HG03575 (cell line): ENCODE data around the gene PSMC5.

Source experiments
- ATAC-seq: cut with Tn5 transposase; IDR thresholded peaks from one replicate; pipeline ENCODE4 v1.9.1; 2021; ENCODE audit not compliant: unreplicated experiment, insufficient number of reproducible peaks, low FRiP score; ENCODE audit errors: extremely low read depth

Gene PSMC5

DNA sequence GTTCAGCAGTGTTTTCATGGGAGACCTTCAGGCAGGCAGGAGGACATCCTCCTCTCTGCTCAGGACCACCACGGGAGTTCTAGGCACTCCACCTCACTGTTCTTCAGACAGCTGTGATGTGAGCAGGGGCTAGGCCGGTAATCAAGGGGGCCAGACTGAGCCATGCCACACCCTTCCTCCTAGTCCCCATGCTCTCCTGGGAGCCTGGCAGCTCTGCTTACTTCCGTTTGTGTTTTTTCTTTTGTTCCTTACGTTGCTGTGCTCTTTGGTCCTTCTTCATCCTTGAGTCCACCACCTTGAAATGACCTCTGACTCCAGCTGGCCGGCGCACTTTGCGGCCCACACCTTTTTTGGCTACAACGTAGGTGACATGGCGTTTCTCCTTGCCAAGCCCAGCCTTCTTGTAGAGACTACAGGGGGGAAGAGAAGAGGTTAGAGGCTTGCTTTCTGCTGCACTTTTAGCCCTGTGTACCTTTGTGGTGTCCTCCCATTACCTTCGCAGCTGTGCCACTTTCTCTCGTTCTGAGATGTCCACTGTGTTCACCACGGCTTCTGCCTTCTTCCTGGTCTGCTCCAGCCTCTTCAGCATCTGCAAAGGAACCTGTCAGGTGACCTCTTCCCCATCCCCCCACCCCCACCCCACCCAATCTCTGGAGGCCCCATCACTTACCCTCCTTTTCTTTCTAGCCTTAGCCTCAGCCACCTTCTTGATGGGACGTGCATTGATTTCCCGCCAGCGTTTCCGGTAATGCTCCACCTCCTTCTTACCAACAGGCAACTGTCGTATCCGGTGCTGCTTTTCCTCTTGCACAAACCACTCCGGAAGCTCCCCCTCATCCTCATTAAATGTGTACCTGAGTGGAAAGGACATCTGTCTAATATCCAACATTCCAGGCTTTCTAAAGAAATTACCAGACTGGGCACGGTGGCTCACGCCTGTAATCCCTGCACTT, 7.4 kb upstream of the PSMC5 start:
- ATAC-seq: no peak

DNA sequence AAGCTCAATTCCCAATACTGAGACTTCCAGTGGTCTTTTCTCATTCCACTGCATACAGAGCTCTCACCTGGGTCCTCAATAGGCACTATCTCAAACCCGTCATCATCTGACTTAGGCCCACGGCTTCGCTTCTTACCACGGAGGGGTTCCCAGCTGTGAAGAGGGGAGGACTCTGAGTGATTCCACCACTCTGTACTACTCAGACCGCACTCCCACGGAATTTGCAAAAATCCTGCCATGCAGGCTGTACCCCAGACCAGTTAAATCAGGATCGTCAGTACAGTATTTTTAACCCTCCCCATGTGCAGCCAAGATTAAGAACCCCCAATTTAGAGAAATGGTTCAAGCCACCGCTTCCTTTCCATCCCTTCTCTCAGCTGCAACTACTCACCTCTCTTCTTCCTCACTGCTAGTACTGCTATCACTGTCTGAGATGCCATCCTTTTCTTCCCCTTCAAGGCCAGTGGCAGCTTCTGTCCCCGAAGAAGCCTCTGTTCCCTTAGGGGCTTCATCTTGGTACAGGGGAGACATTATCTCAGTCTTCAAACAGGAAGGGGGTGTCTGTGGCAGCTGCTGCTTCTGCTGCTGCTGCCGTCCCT, 6.2 kb upstream of the PSMC5 start:
- no peak for ATAC-seq

DNA sequence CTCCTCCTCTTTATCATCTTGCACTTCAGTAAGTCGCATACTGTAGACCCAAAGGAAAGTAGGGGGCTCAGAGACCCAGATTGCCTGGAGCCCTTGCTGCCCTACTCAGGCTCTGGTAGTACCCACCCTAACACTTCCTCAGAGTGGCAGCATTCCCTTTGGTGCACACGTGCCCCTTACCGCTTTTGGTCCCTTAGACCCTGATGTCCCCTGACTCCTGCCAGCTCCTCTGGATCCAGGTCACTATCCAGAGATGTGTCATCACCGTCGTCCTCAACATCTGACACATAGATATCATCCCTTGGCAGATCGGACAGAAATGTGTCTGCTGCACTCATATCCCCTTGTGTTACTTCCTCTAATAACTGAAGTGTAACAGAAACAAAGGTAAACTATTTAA, 5.4 kb upstream of the PSMC5 start:
- ATAC-seq: no peak

DNA sequence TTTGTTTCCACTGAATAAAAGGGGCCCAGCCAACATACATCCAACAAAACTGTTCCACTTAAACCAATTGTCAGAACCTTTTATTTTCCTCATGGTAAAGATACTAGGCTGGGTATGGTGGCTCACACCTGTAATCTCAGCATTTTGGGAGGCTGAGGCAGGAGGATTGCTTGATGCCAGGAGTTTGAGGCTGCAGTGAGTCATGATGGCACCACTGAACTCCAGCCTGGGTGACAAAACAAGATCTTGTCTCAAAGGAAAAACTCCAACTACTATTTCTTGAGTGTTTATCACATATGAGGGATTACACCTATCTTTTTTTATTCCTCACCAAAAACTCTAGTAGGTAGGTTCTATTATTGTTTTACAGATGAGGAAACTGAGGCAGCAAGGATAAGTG, 4.7 kb upstream of the PSMC5 start:
- no peak for ATAC-seq

DNA sequence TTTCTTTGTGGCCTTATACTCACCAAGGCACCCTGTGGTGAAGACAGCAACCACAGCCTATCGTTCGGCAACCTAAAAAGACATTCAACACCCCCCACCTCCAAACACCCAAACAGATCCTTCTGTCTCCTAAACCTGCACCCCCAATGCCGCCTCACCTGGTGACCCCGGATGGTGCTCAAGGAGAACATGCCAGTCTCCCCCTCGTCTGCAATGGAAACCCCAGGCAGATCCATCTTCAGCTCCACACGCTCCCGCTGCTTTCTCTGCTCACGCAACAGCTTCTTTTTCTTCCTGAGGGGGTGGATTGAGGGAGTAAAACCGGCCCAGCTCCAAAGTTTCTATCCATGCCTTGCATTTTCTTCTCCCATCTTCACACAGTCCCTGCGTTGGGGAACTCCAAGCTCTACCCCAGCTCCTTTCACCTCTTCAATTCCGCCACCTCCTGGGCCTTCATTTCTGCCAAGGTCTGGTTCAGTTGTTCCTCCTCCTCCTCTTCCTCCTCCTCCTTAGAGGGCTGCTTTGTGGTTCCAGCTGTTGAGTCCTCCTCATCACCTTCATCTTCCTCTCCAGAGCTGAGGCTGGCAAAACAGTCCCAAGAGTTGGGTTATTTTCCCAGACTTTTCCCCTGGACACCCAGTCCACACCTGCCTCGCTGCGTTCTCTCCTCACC, 3.4 kb upstream of the PSMC5 start:
- ATAC-seq: no peak

DNA sequence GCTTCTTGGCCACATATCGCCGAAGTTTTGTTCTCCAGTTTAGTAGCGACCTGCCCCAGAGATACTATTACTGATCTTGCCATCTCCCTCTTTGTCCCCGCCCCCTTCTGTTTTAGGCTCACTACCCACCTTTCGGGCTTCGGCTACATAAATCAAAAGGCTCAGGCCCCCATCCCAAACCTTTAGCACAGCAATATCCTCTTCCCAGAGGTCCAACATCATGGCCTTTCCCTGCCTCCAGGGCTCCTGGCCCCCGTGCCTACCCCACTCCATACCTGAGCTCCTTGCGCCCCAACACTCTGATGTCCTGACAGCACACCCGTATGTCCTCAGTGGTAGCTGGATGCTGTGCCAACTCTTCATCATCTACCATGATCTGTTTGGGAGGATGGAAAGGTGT, 2.9 kb upstream of the PSMC5 start:
- ATAC-seq: no peak

DNA sequence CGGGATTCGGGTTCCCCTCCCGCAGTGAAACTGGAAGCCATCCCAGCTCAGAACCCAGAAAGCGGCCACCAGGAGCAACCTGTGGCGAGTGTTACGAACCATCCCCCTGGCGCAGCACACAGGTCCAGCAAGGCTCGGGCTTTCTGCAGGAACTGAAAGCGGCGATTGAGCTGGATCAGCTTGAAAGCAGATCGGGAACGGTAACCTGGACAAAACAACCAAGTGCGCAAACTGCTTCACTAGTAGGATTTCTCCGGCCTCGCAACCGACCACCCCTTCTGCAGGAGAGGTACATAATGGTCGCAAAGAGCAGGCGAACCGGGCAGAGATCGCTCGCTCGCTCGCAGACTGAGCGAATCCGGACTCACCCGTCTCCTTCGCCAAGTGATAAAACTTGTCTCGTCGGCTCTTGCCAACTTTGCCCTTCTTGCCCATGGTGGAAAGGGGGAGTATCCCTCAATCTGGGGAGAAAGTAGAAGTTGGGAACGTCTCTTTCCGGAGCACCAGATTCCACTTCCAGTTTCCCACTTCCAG, 696 bp upstream of the PSMC5 start:
- ATAC-seq: no peak

DNA sequence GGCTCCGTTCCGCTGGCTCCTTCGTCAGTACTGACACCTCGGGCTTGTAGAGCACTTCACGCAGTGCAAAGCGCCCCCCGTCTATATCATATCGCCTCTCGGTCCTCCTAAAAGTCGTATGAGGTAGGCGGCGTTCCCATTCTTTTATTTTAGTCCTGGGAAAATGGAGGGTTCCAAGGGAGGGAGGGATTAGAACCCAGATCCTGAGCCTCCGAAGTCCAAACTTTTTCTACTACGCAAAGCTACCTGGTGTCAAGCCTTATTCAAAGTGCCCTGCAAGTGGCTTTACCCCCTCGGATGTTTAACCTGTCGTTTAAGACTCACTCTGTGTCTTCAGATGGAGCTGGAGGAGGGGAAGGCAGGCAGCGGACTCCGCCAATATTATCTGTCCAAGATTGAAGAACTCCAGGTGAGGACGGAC, 580 bp downstream of the PSMC5 start:
- ATAC-seq: no peak

DNA sequence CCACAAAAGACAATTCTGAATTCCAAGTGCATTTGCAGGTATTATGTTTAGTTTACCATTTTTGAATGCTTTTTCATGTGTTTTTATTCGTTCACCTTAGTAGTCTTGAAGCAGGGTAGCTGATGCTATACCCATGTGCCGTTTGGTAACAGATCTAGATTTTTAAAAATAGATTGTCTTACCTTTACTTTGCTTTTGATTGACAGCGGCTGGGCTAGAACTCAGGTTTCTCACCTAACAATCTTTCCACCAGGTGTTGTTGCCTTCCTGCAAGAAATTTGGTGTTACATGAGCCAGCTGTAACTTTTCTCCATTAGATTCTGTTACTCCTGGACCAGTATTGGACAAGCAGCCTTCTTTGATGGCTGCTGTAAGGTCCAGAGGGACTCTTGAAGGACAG, 1.7 kb downstream of the PSMC5 start:
- no peak for ATAC-seq

DNA sequence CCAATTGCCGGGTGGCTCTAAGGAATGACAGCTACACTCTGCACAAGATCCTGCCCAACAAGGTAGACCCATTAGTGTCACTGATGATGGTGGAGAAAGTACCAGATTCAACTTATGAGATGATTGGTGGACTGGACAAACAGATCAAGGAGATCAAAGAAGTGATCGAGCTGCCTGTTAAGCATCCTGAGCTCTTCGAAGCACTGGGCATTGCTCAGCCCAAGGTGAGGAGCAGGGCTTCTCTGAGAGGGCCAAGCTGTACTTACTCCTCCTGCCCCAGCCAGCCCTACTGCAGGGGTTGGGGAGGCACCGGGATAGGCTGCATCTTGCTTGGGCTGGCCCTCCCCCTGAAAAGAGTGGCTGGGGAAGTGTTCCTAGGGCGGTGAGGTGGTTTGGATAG, 3.0 kb downstream of the PSMC5 start:
- no peak for ATAC-seq

DNA sequence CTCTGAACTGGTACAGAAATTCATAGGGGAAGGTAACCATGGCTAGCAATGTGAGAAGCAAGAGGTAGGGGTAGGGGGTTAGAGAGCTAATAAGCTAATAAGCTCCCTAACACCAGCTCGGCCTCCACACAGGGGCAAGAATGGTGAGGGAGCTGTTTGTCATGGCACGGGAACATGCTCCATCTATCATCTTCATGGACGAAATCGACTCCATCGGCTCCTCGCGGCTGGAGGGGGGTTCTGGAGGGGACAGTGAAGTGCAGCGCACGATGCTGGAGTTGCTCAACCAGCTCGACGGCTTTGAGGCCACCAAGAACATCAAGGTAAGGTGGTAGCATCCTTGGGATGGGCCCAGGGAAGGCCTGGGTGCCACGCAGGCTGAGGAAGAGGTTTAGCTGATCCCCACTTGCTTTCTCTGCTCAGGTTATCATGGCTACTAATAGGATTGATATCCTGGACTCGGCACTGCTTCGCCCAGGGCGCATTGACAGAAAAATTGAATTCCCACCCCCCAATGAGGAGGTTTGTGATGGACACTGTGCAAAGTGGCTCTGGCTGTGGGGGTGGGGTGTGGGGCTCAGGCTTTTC, 3.8 kb downstream of the PSMC5 start:
- ATAC-seq: no peak

DNA sequence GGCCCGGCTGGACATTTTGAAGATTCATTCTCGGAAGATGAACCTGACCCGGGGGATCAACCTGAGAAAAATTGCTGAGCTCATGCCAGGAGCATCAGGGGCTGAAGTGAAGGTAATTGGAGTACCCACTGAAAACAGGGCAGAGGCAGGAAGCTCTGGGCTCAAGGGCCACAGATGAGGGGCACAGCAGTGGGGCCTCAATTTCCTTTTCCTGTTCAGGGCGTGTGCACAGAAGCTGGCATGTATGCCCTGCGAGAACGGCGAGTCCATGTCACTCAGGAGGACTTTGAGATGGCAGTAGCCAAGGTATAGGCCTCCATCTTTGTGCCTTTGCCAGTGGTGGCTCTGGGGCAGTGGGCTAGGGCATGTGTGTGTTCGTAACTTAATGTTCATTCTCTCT, 4.3 kb downstream of the PSMC5 start:
- ATAC-seq: no peak

DNA sequence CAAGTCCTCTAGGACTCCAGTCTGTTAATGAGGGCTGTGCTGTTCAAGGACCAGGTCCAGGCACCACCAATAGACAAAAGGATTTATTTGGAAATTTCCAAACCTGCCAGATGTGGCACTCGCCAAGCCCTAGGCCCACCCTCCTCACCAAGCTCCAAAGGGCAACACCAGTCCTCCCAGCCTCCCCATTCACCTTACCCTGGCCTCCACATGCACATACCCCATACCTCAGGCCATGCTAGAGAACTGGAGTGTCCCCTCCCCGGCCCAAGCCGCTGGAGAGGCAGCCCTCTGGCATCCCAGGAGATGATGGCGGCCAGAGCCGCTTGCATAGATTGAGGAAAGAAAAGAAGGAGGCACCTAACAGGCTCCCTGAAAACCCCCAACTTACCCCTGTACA, 4.8 kb downstream of the PSMC5 start:
- ATAC-seq: no peak

DNA sequence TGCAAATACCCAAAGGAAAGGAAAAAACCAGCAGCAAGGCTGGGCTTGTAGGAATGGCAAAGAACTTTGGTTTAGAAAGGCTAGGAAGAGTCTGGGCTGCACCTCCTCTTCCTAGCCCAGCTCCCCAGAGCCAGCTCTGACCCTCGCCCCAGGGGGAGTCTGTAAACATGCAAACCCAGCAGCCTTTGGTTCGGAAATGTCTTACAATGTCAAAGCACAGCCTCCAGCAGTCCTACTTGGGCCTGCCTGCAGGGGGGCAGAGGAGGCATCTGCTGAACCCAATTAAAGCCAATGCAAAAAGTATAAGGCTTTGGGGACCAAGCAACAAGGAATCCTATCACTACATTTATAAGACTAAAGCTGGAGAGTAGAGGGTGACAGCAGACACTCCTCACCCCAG, 5.2 kb downstream of the PSMC5 start:
- ATAC-seq: no peak

DNA sequence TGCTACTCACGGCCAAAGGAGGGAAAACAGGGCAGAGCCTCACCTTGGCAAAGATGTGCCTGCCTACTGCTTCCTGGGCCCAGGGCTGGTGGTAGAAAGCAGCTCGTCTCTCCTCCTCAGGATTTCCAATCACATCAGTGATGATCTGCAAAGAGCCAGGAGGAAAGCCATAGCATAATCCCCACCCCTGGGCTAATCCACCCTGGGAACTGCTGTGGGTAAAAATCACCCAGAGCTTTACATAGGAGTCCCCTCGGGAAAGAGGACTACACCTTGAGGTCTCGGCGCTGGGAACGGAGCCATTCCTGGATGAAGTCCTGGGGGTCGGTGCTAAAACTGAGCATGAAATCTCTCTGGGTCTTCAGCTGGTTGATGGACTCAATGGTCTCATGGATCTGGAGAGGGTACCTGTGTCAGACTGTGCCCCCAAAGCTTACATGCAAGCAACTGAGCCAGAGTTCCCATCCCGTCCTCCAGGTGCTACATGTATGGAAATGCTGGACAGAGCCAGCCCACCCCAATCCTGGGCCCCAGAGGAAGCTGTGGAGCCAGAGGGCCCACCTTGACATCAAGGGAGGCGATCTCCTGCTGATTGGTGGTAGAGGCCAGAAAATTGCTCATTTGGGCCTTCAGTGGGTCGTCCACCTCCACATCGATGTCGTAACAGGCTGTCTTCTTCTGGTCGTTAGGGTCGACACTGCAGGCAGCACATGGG, 6.0 kb downstream of the PSMC5 start:
- no peak for ATAC-seq

DNA sequence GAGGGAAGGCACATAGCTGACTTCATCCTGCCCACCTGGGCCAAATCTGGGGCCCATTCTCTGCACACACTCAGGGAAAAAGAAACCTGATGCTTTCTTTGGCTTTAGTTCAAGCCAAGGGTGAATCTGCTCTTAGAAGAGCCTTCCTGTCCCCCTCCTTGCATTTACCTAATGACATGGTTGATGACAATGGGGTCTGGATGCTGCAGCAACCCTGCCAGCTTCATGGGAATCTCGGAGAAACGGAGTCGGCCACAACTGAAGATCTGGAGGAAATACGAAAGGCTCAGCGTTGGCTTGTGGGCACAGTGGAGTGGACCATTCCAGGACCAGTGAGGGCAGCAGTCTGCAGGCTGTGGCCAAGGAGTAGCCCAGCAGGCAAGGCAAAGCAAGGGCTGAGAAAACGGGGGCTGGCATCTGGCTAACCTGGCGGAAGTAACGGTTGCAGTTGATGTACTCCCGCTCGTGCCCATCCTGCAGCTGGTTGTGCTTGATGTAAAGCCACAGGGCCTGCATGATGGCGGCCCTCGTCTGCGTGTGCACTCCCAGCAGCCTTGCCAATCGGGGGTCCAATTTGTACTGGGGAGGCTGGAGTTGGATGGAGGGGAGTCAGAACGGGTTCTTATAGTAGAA, 6.6 kb downstream of the PSMC5 start:
- no peak for ATAC-seq

DNA sequence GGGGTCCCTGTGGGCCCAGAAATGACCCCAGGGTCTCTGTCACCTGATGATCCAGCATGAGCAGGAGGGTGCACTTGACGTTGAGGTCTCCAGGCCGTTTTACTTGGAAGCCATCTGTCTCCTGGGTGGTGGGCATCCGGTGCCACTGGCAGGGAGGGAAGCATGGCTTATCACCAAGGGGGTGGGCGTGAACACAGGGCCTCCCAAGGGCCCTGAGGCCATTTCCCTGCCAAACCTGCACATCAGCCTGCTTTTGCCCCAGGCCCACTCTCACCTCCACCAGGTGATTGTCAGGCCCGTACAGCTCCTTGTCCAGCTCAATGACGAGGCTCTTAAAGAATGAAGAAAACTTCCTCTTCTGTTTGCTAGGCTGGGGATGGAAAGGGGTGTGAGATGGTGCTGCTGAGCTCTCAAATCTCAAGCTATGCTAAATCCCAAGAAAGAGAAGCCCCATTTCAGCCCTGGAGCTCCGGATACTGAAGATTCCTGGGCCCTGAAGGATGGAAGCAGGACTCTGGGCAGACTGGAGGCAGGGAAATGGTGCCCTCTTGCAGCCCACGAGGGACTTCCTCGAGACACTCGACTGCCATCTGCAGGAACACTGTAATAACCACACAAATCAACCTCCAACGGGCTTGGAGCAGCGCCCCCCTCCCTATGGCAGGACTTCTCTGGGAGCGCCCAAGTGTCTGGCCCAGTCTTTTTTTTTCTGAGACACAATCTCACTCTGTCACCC, 7.4 kb downstream of the PSMC5 start:
- ATAC-seq: no peak

DNA sequence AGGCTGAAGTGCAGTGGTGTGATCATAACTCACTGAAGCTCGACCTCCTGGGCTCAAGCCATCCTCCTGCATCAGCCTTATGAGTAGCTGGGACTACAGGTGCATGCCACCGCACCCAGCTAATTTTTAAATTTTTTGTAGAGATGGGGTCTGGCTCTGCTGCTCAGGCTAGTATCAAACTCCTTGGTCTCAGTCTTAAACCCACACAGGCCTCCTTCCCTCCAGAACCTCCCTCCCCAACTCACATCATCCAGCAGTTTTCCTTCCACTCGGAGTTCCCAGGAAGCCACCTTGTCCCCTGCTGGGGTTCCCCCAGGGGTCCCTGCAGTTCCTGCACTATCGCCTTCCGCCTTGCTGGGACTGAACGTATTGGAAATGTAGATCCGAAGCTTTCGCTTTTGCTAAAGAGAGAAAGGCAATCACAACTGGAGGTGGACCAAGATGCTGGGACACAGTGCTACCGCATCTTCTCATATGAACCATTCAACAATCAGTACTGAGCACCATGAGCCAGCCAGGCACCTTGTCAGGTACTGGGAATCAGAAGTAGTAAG, 8.0 kb downstream of the PSMC5 start:
- no peak for ATAC-seq
